Posterior cingulate gyrus (tissue), 11 donors: ENCODE measurements around the gene IL16.

Experiments
- DNase-seq, 10 donors: peaks; one replicate each; pipeline versions ENCODE4 v3.0.0 to v3.0.0-alpha.2; 2020 to 2021; ENCODE audit warnings: mixed read lengths in 3 of 10
- intact Hi-C: fragments of 100-400 bp; cut with DNase I; formaldehyde crosslinking; loops from one replicate; pipeline ENCODE4 v1.15.1; 2023

IL16 gene

GRCh38 chr15:81254277-81254915, 57.7 kb downstream of the IL16 start:
- intact Hi-C loops, result no loop called here
- no peak for DNase-seq

GRCh38 chr15:81254916-81255290, 58.2 kb downstream of the IL16 start:
- DNase-seq, result no peak
- intact Hi-C loops, result no loop called here

GRCh38 chr15:81255315-81255957, 58.8 kb downstream of the IL16 start:
- DNase-seq, result no peak
- intact Hi-C loops, result no loop called here

- intact Hi-C loops, result no loop called here
- no peak for DNase-seq
Observed at GRCh38 chr15:81255958-81256320, 59.3 kb downstream of the IL16 start.

- DNase-seq, result no peak
- intact Hi-C loops, result no loop called here
Observed at GRCh38 chr15:81256916-81257315, 60.2 kb downstream of the IL16 start.

GRCh38 chr15:81257435-81257834, 60.8 kb downstream of the IL16 start:
- intact Hi-C loops, result no loop called here
- no peak for DNase-seq

GRCh38 chr15:81258455-81258854, 61.8 kb downstream of the IL16 start:
- intact Hi-C loops, result no loop called here
- no peak for DNase-seq

- no peak for DNase-seq
- intact Hi-C loops, result no loop called here
Observed at GRCh38 chr15:81259760-81260298, 63.1 kb downstream of the IL16 start.

- intact Hi-C loops, result no loop called here
- DNase-seq, result no peak
Observed at GRCh38 chr15:81261172-81261811, 64.6 kb downstream of the IL16 start.

GRCh38 chr15:81263477-81263876, 66.8 kb downstream of the IL16 start:
- intact Hi-C loops, result no loop called here
- peak in 1 of 10 donors; percentile 39 for DNase-seq

- intact Hi-C loops, result no loop called here
- DNase-seq, result peak in 1 of 10 donors; percentile 61
Observed at GRCh38 chr15:81264072-81264857, 67.6 kb downstream of the IL16 start.

GRCh38 chr15:81265256-81265943, 68.7 kb downstream of the IL16 start:
- no peak for DNase-seq
- intact Hi-C loops, result loop anchor here (1.0 kb wide), 1 partner anchor 288 kb away; no protein-coding TSS in a partner anchor

- intact Hi-C loops, result loop anchor here (1.0 kb wide), 3 partner anchors 111 to 289 kb away; no protein-coding TSS in a partner anchor
- DNase-seq, result peak; percentile 59 to 96 (median 86)
Observed at GRCh38 chr15:81265944-81266775, 69.5 kb downstream of the IL16 start.

- intact Hi-C loops, result no loop called here
- DNase-seq, result no peak
Observed at GRCh38 chr15:81268340-81268739, 71.7 kb downstream of the IL16 start.

GRCh38 chr15:81268881-81269601, 72.4 kb downstream of the IL16 start:
- intact Hi-C loops, result no loop called here
- DNase-seq, result no peak

- no peak for DNase-seq
- intact Hi-C loops, result loop anchor here (5.0 kb wide), 1 partner anchor 927 kb away; no protein-coding TSS in a partner anchor
Observed at GRCh38 chr15:81270188-81270587, 73.5 kb downstream of the IL16 start.

GRCh38 chr15:81270781-81271491, 74.3 kb downstream of the IL16 start:
- intact Hi-C loops, result loop anchor here (5.0 kb wide), 1 partner anchor 926 kb away; no protein-coding TSS in a partner anchor
- no peak for DNase-seq
